CD14-positive monocyte (primary cell): Measurements from ENCODE around the gene STRIP2. TPM values are rescaled to one million over a fixed set of nuclear protein-coding genes. Genes with fewer than 3 reads are reported as not detected.

Experiments
- DNase-seq, 3 donors: peaks; one replicate each; pipeline ENCODE4 v3.0.0-alpha.2; 2011 to 2022
- H2AFZ ChIP-seq: 2 replicates; pipeline ENCODE4 v1.6.0; 2012; ENCODE audit warnings: mild to moderate bottlenecking, low read depth, low read length, inconsistent platforms; ENCODE audit not compliant: insufficient read depth, poor library complexity, severe bottlenecking
- H3K27ac ChIP-seq, 2 donors: 1 replicate in 1 of 2; 2 replicates in 1 of 2; pipeline ENCODE4 v1.5.1; 2012 to 2013; ENCODE audit warnings: low read length in 2 of 2, control low read depth in 1 of 2, inconsistent platforms in 1 of 2, low read depth in 1 of 2, mild to moderate bottlenecking in 1 of 2
- H3K27me3 ChIP-seq, 2 donors: one replicate each; pipeline versions ENCODE4 v1.6.0 to v1.6.1; 2011 to 2013; ENCODE audit warnings: low read length in 2 of 2; ENCODE audit not compliant: control insufficient read depth in 2 of 2, insufficient read depth in 2 of 2
- H3K36me3 ChIP-seq, 2 donors: replicated peaks in 1 of 2; 1 replicate in 1 of 2; 2 replicates in 1 of 2; pipeline versions ENCODE4 v1.5.1 to v1.6.1; 2012 to 2013; ENCODE audit warnings: low read length in 2 of 2, control low read depth in 1 of 2, inconsistent platforms in 1 of 2, mild to moderate bottlenecking in 1 of 2; ENCODE audit not compliant: insufficient read depth in 2 of 2, control insufficient read depth in 1 of 2
- H3K4me1 ChIP-seq, 2 donors: 1 replicate in 1 of 2; 2 replicates in 1 of 2; pipeline versions ENCODE4 v1.5.1 to v1.6.1; 2012 to 2013; ENCODE audit warnings: low read length in 2 of 2, control low read depth in 1 of 2, inconsistent platforms in 1 of 2, mild to moderate bottlenecking in 1 of 2, moderate library complexity in 1 of 2; ENCODE audit not compliant: insufficient read depth in 2 of 2, control insufficient read depth in 1 of 2
- H3K4me2 ChIP-seq: replicated peaks from 2 replicates; pipeline ENCODE3; 2012; ENCODE audit warnings: low read length, moderate library complexity, mild to moderate bottlenecking; ENCODE audit not compliant: poor library complexity, severe bottlenecking; ENCODE audit errors: extremely low read depth
- H3K4me3 ChIP-seq, 3 experiments: fragments of 200-600 bp in 1 of 3; sonication (generic) in 1 of 3; replicated peaks in 1 of 3; 1 replicate in 2 of 3; 2 replicates in 1 of 3; pipeline ENCODE4 v1.5.1; 2011 to 2013; ENCODE audit warnings: low read length in 3 of 3, mild to moderate bottlenecking in 3 of 3, control low read depth in 2 of 3, low read depth in 2 of 3, inconsistent platforms in 1 of 3, moderate library complexity in 1 of 3
- H3K79me2 ChIP-seq: 2 replicates; pipeline ENCODE4 v1.6.0; 2012; ENCODE audit warnings: mild to moderate bottlenecking, control low read depth, inconsistent platforms, low read length, moderate library complexity; ENCODE audit not compliant: insufficient read depth
- H3K9ac ChIP-seq: 2 replicates; pipeline ENCODE4 v1.6.0; 2017; ENCODE audit warnings: low read length, mild to moderate bottlenecking; ENCODE audit not compliant: insufficient read depth, poor library complexity, severe bottlenecking
- H3K9me3 ChIP-seq, 2 donors: replicated peaks in 1 of 2; 1 replicate in 1 of 2; 2 replicates in 1 of 2; pipeline versions ENCODE4 v1.5.1 to v1.6.1; 2012 to 2013; ENCODE audit warnings: low read length in 2 of 2, control low read depth in 1 of 2; ENCODE audit not compliant: control insufficient read depth in 1 of 2, insufficient read depth in 1 of 2
- H4K20me1 ChIP-seq: 2 replicates; pipeline ENCODE4 v1.6.0; 2012; ENCODE audit warnings: mild to moderate bottlenecking, low read length, control low read depth, moderate library complexity; ENCODE audit not compliant: insufficient read depth
- H3K27ac Mint-ChIP-seq, 7 donors: one replicate each; pipeline ENCODE4 v1.8.0; 2020; ENCODE audit warnings: mild to moderate bottlenecking in 7 of 7, mixed read lengths in 7 of 7, moderate library complexity in 6 of 7, inconsistent platforms in 2 of 7
- H3K27me3 Mint-ChIP-seq, 3 donors: one replicate each; pipeline ENCODE4 v1.8.0; 2021 to 2022; ENCODE audit warnings: low read depth in 3 of 3, mild to moderate bottlenecking in 3 of 3, mixed read lengths in 3 of 3, moderate library complexity in 3 of 3, inconsistent platforms in 1 of 3
- H3K36me3 Mint-ChIP-seq, 2 donors: one replicate each; pipeline ENCODE4 v1.8.0; 2020; ENCODE audit warnings: mixed read lengths in 2 of 2, inconsistent platforms in 1 of 2, mild to moderate bottlenecking in 1 of 2
- H3K4me1 Mint-ChIP-seq: one replicate; pipeline ENCODE4 v1.8.0; 2020; ENCODE audit warnings: mild to moderate bottlenecking, mixed read lengths
- H3K4me3 Mint-ChIP-seq, 2 donors: one replicate each; pipeline ENCODE4 v1.8.0; 2020; ENCODE audit warnings: mild to moderate bottlenecking in 2 of 2, mixed read lengths in 2 of 2, moderate library complexity in 1 of 2
- H3K9me3 Mint-ChIP-seq, 7 donors: one replicate each; pipeline ENCODE4 v1.8.0; 2020 to 2022; ENCODE audit warnings: mixed read lengths in 7 of 7, mild to moderate bottlenecking in 6 of 7, moderate library complexity in 6 of 7, inconsistent platforms in 2 of 7
- WGBS: methylation state at CpG from one replicate; pipeline ENCODE4 v1.1.5; 2013; ENCODE audit warnings: missing lambda C conversion rate; ENCODE audit not compliant: insufficient coverage; 5-methylcytosine and 5-hydroxymethylcytosine counted together
- intact Hi-C, 2 donors: fragments of 100-400 bp; cut with micrococcal nuclease; formaldehyde crosslinking; loops; one replicate each; pipeline versions ENCODE4 v1.15.0 to v1.15.1; 2023
- polyA plus RNA-seq, 3 donors: library from polyadenylated mRNA; depleted of rRNA in 1 of 3; unstranded in 2 of 3; stranded (reverse) in 1 of 3; fragments of 300-500 nt in 2 of 3; fragments of >200 nt in 1 of 3; fragmentation: Illumina TruSeq in 2 of 3; gene quantifications; 1 replicate in 2 of 3; 2 replicates in 1 of 3; pipeline ENCODE4 v1.2.3, GENCODE V29; 2012 to 2021
- TF ChIP-seq, protein P1 (sequence below): fragments of 200-600 bp; IDR thresholded peaks from one replicate; pipeline ENCODE4 v1.8.0; 2022; ENCODE audit warnings: antibody characterized with exemption, mild to moderate bottlenecking

STRIP2 gene
- polyA plus RNA-seq, 3 donors, result 0.11 to 0.12 TPM; not detected in 1

GRCh38 chr7:129522088-129522970 lies 88.1 kb downstream of the STRIP2 start:
- Mint-ChIP-seq H3K27ac (no peak overlapping the region), H3K36me3 (no peaks in the 10 kb centered on the region), H3K4me3 (peak overlapping the region in 1 of 2 donors; percentile 37), H3K9me3 (peaks cover 0 to 2% (median 0%) of the 10 kb centered on the region in 7 donors), H3K4me1 (peaks cover 21% of the 10 kb centered on the region), H3K27me3 (peaks cover 11 to 21% (median 13%) of the 10 kb centered on the region in 3 donors)
- TF ChIP-seq, protein P1, sequence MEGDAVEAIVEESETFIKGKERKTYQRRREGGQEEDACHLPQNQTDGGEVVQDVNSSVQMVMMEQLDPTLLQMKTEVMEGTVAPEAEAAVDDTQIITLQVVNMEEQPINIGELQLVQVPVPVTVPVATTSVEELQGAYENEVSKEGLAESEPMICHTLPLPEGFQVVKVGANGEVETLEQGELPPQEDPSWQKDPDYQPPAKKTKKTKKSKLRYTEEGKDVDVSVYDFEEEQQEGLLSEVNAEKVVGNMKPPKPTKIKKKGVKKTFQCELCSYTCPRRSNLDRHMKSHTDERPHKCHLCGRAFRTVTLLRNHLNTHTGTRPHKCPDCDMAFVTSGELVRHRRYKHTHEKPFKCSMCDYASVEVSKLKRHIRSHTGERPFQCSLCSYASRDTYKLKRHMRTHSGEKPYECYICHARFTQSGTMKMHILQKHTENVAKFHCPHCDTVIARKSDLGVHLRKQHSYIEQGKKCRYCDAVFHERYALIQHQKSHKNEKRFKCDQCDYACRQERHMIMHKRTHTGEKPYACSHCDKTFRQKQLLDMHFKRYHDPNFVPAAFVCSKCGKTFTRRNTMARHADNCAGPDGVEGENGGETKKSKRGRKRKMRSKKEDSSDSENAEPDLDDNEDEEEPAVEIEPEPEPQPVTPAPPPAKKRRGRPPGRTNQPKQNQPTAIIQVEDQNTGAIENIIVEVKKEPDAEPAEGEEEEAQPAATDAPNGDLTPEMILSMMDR, result no peak
- Histone ChIP-seq H3K79me2 (no peaks in the 10 kb centered on the region), H3K4me2 (no peak overlapping the region), H3K27ac (no peak overlapping the region), H3K4me1 (peaks cover 10 to 20% of the 10 kb centered on the region in 2 donors), H3K27me3 (peaks cover 0 to 5% of the 10 kb centered on the region in 2 donors), H3K9me3 (no peaks in the 10 kb centered on the region), H3K4me3 (no peak overlapping the region), H3K9ac (no peak overlapping the region), H4K20me1 (no peaks in the 10 kb centered on the region), H2AFZ (no peak overlapping the region), H3K36me3 (no peaks in the 10 kb centered on the region)
- DNase-seq, result no peak
- WGBS, result 59% methylated on average over 30 of the region's 30 CpGs
- intact Hi-C loops, result no loop called here

DNA sequence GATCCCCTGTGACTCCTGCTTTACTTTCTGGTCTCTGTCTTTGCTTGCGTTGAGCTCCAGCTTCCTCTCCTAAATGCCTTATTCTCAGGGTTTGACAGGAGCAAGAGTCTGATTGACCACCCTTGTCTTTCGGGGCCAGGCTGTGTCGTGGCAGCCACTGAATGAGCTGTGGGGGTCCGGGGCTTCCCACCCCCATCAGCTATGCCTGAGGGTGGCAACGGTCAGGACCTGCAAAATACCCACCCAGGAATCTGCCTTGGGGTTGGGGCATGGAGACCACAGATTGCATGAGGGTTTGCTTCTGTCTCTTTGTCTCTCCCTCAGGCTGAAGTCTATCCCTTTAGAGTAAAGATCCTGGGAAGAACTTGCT lies 88.7 kb downstream of the STRIP2 start:
- H3K4me1 Mint-ChIP-seq, result peaks cover 21% of the 10 kb centered on the region
- H3K27ac Mint-ChIP-seq, result no peak overlapping the region

More for the DNA sequence above, 88.7 kb downstream of the STRIP2 start:
- Histone ChIP-seq H3K4me3 (no peak overlapping the region), H3K4me1 (peaks cover 10 to 20% of the 10 kb centered on the region in 2 donors), H3K27ac (no peak overlapping the region), H3K79me2 (no peaks in the 10 kb centered on the region), H2AFZ (no peak overlapping the region), H3K9ac (no peak overlapping the region), H3K36me3 (no peaks in the 10 kb centered on the region), H4K20me1 (no peaks in the 10 kb centered on the region), H3K27me3 (peaks cover 0 to 5% of the 10 kb centered on the region in 2 donors), H3K9me3 (no peaks in the 10 kb centered on the region), H3K4me2 (no peak overlapping the region)
- intact Hi-C loops, result no loop called here
- no peaks in the 10 kb centered on the region for H3K36me3 Mint-ChIP-seq
- WGBS, result 61% methylated on average over 2 of the region's 5 CpGs
- peaks cover 0 to 2% (median 0%) of the 10 kb centered on the region in 7 donors for H3K9me3 Mint-ChIP-seq
- H3K27me3 Mint-ChIP-seq, result peaks cover 11 to 21% (median 13%) of the 10 kb centered on the region in 3 donors
- peak overlapping the region in 1 of 2 donors; percentile 37 for H3K4me3 Mint-ChIP-seq
- DNase-seq, result no peak
- TF ChIP-seq, protein P1, result no peak
